HG03108 (cell line): Measurements from ENCODE around the gene KCNQ1.

ENCODE experiments used
- ATAC-seq: cut with Tn5 transposase; IDR thresholded peaks from one replicate; pipeline ENCODE4 v1.9.1; 2021; ENCODE audit warnings: moderate library complexity; ENCODE audit not compliant: unreplicated experiment

Gene KCNQ1

DNA sequence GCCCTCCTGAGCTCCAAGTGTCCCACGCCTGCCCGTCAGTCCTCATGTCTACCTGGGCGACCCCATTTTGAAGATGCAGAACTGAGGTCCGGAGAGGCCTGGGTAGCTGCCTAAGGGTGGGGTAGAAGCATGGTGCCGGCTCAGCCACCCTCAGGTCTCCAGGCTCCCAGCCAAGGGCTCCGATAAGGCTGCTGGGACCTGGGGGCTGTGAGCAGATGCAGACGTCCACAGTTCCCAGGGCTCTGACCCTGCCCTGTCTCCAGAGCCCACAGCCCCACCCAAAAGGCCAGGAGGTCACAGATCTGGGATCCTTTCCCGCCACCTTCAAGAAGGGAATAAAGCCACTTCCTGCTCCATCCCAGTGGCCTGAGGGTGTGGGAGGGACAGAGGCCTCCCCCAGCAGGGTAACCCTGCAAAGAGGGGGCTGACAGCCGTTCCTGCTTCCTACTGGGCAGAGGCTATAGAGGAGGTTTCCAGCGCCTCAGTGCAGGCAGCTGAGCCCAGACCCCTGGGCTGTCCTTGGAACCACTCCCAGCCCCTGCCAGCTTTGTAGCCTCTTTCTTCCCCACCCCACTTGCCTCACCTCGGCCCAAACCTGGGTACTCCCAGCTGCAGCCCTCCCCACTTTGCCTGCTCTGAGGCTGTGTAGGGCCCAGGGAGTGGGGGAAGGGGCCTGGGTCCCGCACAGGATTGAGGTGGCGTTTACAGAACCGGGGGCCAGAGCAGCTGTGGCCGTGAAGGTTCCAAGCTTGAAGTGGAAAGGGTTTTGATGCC lies 355.3 kb downstream of the KCNQ1 start:
- no peak for ATAC-seq

DNA sequence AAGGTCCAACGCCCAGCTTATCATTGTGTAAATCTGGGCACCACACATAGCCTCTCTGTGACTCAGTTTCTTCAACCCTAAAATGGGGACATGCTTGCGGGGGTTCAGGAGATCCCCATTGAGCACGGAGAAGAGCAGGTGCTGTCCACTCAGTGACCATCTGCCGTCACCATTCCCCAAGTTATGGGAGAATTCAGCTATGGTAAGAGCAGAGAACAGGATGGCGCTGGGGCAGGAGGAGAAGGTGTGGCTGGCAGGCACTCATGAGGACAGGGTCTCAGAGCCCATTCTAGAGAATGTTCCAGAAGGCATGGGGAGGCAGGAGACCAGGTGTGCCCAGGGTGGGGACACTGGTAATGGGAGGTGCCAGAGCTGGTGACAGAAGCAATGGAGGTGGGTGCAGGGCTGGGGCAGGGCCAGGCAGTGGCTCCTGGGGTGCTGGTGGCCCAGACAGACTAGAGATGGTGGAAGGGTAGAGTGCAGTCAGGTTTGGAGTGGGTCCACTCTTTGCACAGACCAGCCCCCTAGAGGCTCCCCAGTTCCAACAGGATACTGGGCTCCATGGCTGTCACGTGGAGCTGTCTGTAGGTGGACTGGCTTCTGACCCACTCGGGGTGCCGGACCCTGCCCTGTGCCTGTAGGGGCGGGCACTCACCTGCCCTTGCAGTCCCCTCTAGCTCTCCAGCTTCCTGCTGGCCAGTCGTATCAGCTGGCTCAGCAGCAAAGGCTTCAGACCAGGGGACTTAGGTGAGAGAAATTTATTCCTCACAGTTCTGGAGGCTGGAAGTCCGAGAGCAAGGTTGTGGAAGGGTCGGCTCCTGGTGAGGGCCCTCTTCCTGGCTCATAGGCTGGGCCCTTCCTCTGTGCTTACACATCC lies 356.1 kb downstream of the KCNQ1 start:
- no peak for ATAC-seq

DNA sequence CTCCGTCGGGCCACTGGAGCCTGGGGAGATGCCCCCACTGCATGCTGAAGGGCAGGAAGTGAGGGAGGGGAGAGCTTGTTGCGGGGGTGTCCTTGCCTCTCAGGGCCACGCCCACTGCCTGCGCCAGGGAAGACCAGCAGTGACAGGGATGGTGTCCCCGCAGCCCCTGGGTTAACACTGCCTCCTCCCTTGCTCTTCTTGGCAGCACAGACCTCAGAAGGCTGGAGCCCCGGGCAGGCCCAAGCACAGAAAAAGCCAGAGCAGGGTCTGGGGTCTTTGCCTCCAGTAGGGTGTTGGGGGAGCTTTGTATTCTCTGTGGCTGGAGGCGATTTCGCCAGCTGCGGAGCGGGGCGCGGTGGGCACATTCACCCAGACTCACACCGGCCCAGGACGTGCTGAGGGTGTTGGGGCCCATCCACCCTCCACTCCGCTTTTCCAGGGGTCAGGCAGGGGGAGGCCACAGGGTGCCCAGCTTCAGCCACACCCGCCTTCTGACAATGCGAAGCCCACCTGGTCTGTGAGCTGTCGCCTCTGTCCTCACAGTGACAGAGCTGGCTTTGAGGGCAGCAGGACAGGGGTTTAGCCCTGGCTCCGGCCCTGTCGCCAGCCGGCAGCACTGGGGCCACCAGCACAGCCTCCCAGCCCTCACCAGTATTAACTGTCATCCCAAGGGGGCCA lies 357.0 kb downstream of the KCNQ1 start:
- no peak for ATAC-seq

DNA sequence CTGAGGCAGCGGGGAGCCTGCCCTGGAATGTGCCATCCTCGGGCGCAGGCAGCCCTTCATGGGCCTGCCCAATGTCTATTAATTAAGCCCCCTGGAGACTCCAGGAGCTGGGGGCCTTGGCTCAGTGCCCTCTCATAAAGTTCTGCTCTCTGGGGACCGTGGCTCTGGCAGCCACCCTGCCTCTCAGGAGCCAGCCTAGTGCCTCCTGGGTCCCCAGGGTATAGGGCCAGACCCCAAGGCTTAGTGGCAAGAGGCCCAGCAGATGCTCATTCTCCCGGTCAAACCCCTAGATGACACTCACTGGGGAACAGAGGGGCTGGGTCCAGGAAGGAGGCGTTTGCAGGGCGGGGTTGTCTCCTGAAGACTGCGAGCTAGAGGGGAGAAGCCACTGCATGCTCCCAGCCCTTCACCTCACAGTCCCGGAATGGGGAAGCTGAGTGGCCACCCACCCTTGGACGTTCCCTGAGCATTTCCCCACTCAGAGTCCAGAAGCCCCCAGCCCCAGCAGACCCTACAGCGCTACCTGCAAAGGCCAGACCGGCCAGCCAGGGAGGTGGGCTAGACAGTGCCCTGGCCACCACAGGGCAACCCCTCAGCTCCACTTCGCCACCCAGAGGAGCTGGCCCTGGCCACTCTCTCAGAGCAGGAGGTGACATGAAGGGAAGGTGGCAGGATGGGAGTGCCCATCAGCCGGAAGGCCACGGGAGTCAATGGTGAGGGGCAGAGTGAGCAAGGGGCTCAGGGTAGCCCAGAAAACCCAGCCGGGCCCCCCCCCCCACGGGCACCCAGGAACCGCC lies 357.8 kb downstream of the KCNQ1 start:
- no peak for ATAC-seq

DNA sequence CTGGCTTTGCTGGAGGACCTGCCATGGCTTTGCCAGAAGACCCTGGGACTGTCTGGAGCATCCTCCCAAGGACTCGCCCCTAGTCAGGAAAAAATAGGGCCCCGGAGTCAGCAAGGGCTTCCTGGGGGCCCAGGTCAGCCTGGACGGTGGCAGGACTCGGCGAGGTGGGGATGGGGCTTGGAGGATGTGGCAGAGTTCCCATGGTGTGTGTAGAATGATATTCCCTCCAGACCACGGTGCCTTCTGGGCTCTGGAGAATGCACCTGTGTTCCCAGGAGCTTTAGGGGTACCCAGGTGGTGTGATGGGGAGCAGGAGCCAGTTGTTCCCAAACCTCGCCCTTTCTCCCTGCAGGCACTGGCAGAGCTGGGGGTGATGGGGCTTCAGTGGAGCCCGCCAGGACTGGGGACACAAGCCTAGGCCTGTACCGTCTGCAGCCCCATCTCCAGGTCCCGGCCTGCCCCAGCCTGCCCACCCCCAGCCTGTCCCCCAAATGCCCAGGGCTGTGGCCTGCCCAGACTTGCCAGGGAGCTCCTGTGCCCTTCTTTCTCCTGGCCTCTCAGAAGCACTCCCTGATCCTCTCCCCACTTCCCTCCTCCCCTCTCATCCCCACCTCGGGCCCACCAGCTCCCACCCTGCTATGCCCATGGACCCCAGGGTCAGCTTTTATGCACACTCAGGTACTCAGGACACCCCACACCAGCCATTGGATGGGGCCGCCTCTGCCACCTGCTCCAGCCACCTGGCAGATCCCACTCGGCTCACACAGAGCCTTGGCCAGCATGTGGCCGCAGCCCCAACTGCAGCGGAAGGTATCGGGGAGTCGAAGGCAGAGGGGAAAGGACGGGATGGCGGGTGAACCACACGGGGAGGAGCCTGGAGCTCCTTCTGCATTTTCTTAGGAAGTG lies 358.6 kb downstream of the KCNQ1 start:
- no peak for ATAC-seq

DNA sequence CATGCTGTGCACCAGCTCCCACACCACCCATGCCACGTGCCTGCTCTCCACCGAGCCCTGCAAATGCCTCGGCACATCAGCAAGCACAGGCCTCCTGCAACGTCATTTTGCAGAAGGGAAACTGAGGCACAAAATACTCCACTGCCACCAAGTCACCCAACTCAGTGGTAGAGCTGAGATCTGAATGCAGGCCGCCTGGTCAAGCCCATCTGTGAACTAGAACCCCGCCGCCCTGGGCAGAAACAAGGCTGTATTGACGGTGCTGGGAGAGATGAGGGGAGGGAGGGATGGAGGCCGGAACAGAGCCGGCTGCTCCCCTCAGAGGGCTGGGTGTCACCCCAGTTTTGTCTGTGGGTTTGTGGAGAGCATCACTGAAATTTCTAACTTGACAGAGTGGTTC lies 359.4 kb downstream of the KCNQ1 start:
- no peak for ATAC-seq

DNA sequence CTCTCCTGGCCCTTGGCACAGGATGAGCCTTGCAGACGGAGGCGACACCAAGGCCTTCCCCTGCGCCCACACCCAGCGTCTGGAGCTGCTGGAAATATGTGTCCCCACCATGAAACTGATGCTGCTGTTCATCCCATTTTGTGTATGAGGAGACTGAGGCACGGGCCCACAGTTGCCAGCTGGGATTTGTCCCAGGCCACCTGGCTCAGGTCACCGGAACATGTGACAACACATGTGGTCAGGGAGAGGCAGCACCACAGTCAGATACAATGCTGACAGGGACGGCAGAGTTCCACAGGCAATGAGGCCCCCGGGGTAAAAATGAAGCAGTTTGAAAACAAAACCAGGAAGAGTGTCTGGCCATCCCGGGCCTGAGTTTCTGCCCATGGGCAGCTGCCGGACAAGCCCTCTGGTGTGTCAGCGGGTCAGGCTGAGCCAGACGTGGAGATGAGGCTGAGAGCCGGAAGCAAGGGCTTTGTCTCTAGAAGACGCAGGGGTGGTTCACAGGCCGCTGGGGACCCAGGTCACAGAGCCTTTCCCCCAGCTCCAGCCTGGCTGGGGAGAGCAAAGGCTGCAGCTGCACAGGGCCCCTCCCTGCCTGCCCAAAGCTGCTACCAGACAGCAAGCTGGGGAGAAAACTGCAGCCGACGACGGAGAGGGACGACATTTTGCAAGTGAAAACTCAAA lies 360.0 kb downstream of the KCNQ1 start:
- no peak for ATAC-seq

DNA sequence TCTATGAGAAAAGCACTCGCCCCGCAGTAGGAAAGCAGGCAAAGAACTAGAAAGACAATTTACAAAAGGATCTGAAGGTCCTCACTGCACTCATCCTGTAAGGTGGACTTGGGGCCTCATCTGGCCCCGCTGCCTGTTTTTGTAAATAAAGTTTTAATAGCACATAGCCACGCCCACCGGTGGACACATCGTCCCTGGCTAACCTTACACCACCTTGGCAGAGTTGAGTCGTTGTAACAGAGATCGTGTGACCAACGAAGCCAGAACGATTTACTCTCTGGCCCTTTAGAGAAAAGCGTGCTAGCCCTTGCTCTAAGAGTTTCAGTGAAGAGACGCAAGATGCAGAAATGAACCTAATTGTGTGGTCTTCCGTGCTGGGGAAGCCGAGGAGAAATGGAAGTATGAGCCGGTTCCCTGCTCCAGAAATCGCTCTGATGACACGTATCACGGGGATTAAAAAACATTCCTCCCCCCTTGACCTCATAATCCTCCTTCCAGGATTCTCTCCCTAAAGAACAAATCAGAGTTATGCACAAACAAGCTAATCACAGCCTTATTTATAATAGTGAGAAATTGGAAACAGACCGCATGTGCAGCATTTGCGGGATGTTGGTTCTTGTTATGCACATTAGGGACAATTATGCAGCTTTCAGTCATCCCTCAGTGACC lies 360.7 kb downstream of the KCNQ1 start:
- no peak for ATAC-seq

DNA sequence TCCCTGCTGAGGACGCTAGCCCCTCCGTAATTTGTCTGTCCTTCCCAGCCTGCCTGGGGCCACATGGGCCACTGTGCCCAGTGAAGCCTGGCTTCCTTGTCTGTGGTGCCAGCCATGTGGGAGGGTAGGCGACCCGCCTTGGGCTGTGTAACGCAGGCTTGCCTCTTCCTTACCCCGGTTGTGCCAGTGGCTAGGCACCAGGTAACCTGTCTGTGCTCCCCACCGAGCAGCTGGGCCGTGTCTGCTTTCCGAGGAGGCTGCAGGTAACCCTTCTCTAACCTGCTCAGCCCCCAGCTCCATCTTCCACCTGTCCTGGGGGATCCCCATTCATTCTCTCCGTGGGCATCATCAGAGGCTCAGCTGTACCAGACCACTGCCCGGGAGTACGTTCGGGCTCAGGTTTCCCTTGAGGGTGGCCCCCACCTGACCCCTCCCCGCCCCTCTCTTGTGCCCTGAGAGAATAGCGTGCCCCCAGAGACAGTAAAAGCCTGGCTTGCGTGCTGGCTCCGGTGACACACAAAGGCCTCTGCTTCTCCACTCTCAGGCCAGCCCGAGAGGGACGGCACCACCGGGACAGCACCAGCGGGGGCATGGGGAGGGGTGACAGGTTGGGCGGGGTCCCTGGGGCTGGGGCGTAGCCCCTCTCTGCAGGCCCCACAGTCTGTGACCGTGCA lies 361.7 kb downstream of the KCNQ1 start:
- no peak for ATAC-seq

DNA sequence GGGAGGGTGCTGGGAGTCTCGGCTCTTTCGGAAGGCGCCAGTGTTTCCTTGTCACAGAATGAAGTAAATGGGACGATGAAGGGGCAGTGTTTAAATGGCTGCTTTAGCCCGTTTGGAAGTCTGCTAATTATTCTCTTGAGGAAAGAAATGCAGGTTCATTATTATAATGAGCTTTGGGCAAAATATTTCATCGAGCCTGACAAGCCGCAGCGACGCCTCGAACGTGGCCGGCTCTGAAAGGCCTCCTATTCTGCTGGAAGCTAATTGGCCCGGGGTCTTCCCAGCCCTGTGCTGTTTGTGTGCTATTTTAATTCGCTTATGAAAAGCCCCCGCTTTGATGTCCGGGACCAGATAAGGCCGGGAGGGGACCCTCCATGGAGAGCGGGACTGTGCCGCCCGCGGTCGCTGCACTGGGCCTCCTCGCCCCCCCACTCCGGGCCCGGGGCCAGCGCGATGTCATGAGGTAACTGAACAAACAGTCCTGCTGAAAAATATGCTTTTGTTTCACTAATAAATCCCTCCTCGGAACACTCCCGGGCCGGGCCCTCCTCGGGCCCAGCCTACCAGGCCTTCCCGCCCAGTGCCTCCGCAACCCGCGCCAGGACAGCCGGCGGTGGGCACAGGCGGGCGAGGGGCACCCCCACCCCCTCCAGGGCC lies 362.3 kb downstream of the KCNQ1 start:
- ATAC-seq, result no peak

DNA sequence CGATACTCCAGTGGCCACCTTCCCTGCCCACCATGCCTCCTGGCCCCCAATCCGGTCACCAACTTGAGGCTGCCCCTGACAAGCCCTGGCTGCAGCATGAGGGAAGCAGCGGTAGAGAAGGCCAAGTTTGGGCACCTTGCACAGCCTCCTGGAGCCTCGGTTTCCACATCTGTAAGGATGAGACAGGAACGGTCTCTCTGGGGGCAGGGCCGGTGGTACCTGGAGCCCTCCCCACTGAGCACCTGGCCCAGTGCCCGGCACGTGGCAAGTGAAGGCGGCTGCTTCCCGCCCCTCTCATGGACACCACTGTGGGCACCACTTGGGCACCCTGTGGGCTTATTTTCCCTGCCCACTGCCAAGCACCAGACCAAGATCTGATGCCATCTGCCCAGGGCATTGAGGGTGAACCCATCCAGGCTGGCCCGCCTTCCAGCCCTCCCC lies 363.0 kb downstream of the KCNQ1 start:
- no peak for ATAC-seq

DNA sequence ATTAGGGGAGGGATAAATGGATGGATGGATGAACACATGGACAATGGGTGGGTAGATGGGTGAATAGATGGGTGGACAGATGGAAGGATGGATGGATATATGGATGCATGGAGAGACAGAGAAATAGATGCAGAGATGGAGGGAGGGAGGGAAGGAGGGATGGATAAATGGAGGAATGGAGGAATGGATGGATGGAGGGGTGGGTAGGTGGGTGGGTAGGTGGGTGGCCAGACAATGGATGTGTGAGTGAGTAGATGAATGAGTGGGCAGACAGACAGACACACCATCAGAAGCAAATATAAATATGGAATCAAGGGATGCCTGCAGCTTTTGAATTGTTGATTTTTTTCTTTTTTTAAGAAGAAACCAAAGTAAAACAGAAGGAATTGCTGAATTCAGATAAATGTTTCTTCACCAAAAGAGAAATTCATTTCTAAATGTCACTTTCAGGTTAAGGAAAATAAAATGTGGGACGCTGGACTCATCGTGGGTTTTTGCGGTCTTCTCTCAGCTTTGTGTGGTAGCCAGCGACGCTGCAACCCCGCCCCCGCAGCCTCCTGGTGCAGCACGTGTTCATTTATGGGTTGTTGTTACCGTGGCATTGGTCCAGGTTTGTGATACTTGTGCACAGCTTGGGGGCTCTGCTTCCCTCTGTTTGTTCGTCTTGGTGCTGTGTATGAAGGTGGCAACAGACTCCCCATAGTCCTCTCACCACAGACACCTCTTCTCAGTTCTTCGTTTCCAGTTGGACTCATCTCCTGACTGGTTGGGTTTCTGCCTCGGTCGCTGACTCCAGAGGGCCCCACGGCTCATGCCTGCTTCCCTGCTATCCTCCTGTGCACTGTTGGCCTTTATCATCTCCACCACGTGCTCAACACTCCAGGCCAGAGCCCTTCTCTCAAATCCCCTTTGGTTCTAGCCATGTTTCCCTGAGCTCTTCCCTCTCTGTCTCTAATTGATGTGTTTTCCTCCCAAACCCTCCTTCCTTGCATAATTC lies 364.3 kb downstream of the KCNQ1 start:
- ATAC-seq, result no peak

DNA sequence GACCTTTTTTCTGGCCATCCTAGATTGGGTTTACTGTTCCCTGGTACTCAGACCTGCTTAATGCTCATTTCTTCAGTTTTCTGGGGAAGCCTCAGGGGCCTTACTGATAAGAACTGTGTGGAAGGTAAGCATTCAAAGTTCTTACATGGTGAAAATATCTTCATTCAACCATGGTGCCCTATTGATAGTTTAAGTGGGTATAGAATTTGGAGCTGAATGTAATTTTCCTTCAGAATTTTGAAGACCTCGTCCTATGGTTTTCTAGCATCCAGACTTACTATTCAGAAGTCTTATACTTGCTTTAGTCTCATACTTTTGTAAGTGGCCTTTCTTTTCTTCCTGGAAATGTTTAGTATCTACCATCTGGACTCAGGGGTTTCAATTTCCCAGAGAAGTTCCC lies 365.0 kb downstream of the KCNQ1 start:
- no peak for ATAC-seq

DNA sequence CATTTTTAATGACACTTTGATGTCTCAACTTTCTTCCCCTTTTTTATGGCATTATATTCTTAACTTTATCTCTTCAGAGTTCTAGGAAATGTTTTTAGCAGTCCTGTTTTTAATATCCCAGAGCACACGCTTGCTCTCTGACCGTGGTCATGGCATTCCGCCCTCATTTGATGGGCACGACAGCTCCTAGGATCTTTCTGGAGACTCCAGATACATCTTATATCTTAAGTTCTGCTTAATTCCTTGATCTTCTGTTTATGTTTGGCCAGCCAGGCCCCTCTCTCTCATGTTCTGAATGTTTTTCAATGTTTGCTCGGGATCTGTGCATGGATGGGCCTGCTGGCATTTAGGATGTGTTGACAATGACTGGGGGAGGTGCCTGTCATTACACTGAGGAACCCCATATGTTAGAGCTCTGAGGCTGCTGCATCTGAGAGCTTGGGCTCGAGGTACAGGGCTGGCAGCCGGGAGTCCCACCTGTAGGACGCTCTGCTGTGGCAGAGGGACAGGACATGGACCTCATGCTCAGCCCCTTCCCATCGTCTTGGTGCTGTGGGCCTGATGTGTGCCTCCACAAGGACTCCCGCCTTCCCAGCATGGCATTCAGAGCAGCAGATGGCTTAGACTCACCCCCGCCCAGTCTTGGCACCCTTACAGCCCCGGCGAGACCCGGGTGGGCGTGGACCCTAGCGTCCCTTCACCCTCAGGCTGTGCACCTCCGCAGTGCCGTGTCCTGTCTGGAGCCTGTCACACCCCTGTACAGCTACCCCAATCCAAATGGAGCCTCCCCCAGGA lies 365.8 kb downstream of the KCNQ1 start:
- no peak for ATAC-seq

DNA sequence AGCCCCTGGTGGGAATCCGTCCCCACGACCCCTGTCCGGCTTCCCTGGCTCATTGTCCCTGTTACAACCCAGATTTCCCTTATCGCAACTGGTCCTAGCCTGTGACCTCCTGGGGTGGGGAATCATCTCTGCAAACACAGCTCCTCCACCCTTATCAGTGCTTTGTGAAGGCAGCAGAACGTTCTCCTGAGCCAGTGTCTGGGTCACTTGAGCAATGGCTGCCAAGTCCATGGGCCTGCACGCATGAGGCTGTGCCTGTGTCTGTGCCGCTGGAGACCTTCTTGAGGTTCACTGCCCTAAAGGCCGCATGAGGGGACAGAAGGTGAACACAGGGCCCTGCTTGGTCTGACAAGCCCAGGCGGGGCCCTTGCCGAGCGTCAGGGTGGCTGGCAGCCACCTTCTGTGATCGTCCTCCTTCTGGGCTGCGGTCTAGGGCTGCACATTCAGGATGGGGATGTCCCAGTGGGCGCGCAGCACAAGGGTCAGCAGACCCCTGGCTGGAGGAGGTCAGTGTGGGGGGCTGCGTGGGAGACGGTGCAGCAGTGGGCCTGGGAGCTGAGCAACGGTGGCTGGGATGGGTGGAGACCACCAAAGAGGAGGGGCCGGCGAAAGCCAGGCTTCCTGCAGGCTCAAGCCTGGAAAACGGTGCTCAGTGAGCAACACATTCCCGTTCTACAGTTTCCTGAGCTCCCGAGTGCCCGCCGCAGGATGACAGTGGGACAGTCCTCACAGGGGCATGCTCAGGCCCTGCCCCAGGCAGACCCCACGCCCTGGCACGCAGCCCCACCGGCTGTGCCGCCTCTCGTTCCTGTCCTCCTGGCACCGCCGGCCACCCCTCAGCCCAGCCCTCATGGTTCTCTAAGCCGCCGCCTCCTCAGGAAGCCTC lies 366.6 kb downstream of the KCNQ1 start:
- no peak for ATAC-seq
